Measurements from ENCODE around the gene SNRNP48.

The SNRNP48 gene

GRCh38 chr6:7647504-7647903, 57.5 kb downstream of the SNRNP48 start:
- DNase-seq = no peak

- DNase-seq = no peak
Measured at GRCh38 chr6:7649037-7649810, 59.2 kb downstream of the SNRNP48 start.

GRCh38 chr6:7650878-7651277, 60.9 kb downstream of the SNRNP48 start:
- DNase-seq = no peak

- no peak for DNase-seq
Measured at GRCh38 chr6:7652957-7653356, 63.0 kb downstream of the SNRNP48 start.

- no peak for DNase-seq
Measured at GRCh38 chr6:7656355-7656754, 66.4 kb downstream of the SNRNP48 start.

GRCh38 chr6:7658543-7658942, 68.5 kb downstream of the SNRNP48 start:
- DNase-seq = no peak

- no peak for DNase-seq
Measured at GRCh38 chr6:7661364-7661763, 71.4 kb downstream of the SNRNP48 start.

All from stimulated activated CD4-positive, alpha-beta T cell treated with anti-CD3 and anti-CD28 coated beads, Interleukin-4, amount 100 ng/mL, for 1 hour (primary cell).